B cell (primary cell): ENCODE data around the gene STARD3. TPM values are rescaled to one million over a fixed set of nuclear protein-coding genes. Genes with fewer than 3 reads are reported as not detected.

ENCODE experiments used
- ATAC-seq: fragments of 200-7000 bp; cut with Tn5 transposase; one replicate; pipeline ENCODE4 v1.10.0; 2021; ENCODE audit warnings: low read depth, mild to moderate bottlenecking, moderate number of reproducible peaks, moderate library complexity
- CTCF ChIA-PET: fragments of 350-600 bp; sonication (Branson Sonifier 250); formaldehyde crosslinking; loops from one replicate; lab custom pipeline; 2021; ENCODE audit warnings: antibody characterized with exemption, inconsistent platforms; lab: Charles Lee
- POLR2A ChIA-PET: fragments of 350-600 bp; sonication (Branson Sonifier 250); formaldehyde crosslinking; loops from one replicate; lab custom pipeline; 2021; ENCODE audit warnings: antibody characterized with exemption; lab: Charles Lee
- DNase-seq: peaks from one replicate; pipeline ENCODE4 v3.0.0; 2013
- H2AFZ ChIP-seq: 2 replicates; pipeline ENCODE4 v1.6.1; 2012; ENCODE audit warnings: mild to moderate bottlenecking, low read depth, low read length; ENCODE audit not compliant: insufficient read depth, poor library complexity, severe bottlenecking
- H3K27ac ChIP-seq, 2 donors: 1 replicate in 1 of 2; 2 replicates in 1 of 2; pipeline ENCODE4 v1.5.1; 2012 to 2013; ENCODE audit warnings: low read length in 2 of 2, mild to moderate bottlenecking in 2 of 2, moderate library complexity in 1 of 2
- H3K27me3 ChIP-seq, 4 experiments: fragments of 200-600 bp in 1 of 4; sonication (generic) in 1 of 4; replicated peaks in 1 of 4; 1 replicate in 2 of 4; 2 replicates in 2 of 4; pipeline versions ENCODE4 v1.6.1 to v1.7.0; 2013 to 2016; ENCODE audit warnings: low read length in 3 of 4, mild to moderate bottlenecking in 2 of 4, mixed read lengths in 1 of 4, moderate library complexity in 1 of 4; ENCODE audit not compliant: insufficient read depth in 4 of 4, control insufficient read depth in 3 of 4; ENCODE audit errors: control extremely low read depth in 1 of 4
- H3K36me3 ChIP-seq, 2 experiments: replicated peaks in 1 of 2; 1 replicate in 1 of 2; 2 replicates in 1 of 2; pipeline versions ENCODE4 v1.6.1 to v1.7.1; 2013; ENCODE audit warnings: low read length in 1 of 2; ENCODE audit not compliant: insufficient read depth in 2 of 2, control insufficient read depth in 1 of 2; ENCODE audit errors: control extremely low read depth in 1 of 2, extremely low read depth in 1 of 2
- H3K4me1 ChIP-seq, 2 donors: fragments of 200-600 bp in 1 of 2; sonication (generic) in 1 of 2; 1 replicate in 1 of 2; 2 replicates in 1 of 2; pipeline versions ENCODE4 v1.5.1 to v1.6.1; 2013 to 2017; ENCODE audit warnings: low read length in 2 of 2; ENCODE audit not compliant: control insufficient read depth in 2 of 2, insufficient read depth in 2 of 2
- H3K4me2 ChIP-seq: replicated peaks from 2 replicates; pipeline ENCODE3; 2012; ENCODE audit warnings: mild to moderate bottlenecking, low read depth, low read length; ENCODE audit not compliant: poor library complexity, severe bottlenecking
- H3K4me3 ChIP-seq, 5 experiments: fragments of 200-600 bp in 1 of 5; sonication (generic) in 1 of 5; 1 replicate in 3 of 5; 2 replicates in 2 of 5; pipeline versions ENCODE4 v1.5.1 to v1.7.0; 2011 to 2016; ENCODE audit warnings: low read length in 4 of 5, mild to moderate bottlenecking in 4 of 5, low read depth in 2 of 5, control low read depth in 1 of 5, moderate library complexity in 1 of 5; ENCODE audit not compliant: insufficient read depth in 1 of 5; ENCODE audit errors: control extremely low read depth in 1 of 5, extremely low read depth in 1 of 5
- H3K79me2 ChIP-seq: fragments of 200-600 bp; sonication (generic); one replicate; pipeline ENCODE4 v1.6.0; 2016; ENCODE audit warnings: low read length; ENCODE audit not compliant: control insufficient read depth, insufficient read depth
- H3K9ac ChIP-seq: fragments of 200-600 bp; sonication (generic); 2 replicates; pipeline ENCODE4 v1.6.1; 2017; ENCODE audit warnings: mild to moderate bottlenecking, low read length, moderate library complexity
- H3K9me3 ChIP-seq, 3 donors: one replicate each; pipeline versions ENCODE4 v1.6.1 to v1.7.1; 2013; ENCODE audit warnings: low read length in 2 of 3; ENCODE audit not compliant: control insufficient read depth in 2 of 3, insufficient read depth in 1 of 3; ENCODE audit errors: control extremely low read depth in 1 of 3
- H4K20me1 ChIP-seq: 2 replicates; pipeline ENCODE4 v1.6.0; 2012; ENCODE audit warnings: mild to moderate bottlenecking, low read length; ENCODE audit not compliant: insufficient read depth, control insufficient read depth, poor library complexity, severe bottlenecking
- H3K27ac Mint-ChIP-seq: one replicate; pipeline ENCODE4 v1.8.0; 2021; ENCODE audit warnings: mixed read lengths
- H3K27me3 Mint-ChIP-seq: one replicate; pipeline ENCODE4 v1.8.0; 2021; ENCODE audit warnings: mixed read lengths
- H3K4me1 Mint-ChIP-seq: one replicate; pipeline ENCODE4 v1.8.0; 2021; ENCODE audit warnings: mixed read lengths
- H3K4me3 Mint-ChIP-seq: one replicate; pipeline ENCODE4 v1.8.0; 2021; ENCODE audit warnings: mixed read lengths
- H3K9me3 Mint-ChIP-seq: one replicate; pipeline ENCODE4 v1.8.0; 2022; ENCODE audit warnings: mixed read lengths; ENCODE audit not compliant: insufficient read depth
- EZH2 ChIP-seq: IDR thresholded peaks from 2 replicates; pipeline ENCODE4 v1.6.1; 2012; ENCODE audit warnings: borderline replicate concordance, low read depth, mild to moderate bottlenecking, moderate library complexity, low read length; ENCODE audit not compliant: insufficient read depth, poor library complexity, severe bottlenecking
- WGBS: methylation state at CpG from one replicate; pipeline ENCODE4 v1.1.5; 2013; ENCODE audit warnings: missing lambda C conversion rate; ENCODE audit not compliant: insufficient coverage; 5-methylcytosine and 5-hydroxymethylcytosine counted together
- intact Hi-C: fragments of 100-400 bp; cut with micrococcal nuclease; formaldehyde crosslinking; loops from one replicate; pipeline ENCODE4 v1.10.0; 2022
- polyA plus RNA-seq: library from polyadenylated mRNA; depleted of rRNA; stranded (reverse); fragments of >200 nt; gene quantifications from 2 replicates; pipeline ENCODE4 v1.2.3, GENCODE V29; 2012
- total RNA-seq, 2 donors: library from RNA; stranded (reverse); fragments of 120-200 nt in 1 of 2; gene quantifications; 1 replicate in 1 of 2; 2 replicates in 1 of 2; pipeline versions ENCODE4 v1.2.3 to v1.2.4, GENCODE V29; 2013 to 2022
- TF ChIP-seq, protein P1 (sequence below): fragments of 200-600 bp; IDR thresholded peaks from one replicate; pipeline ENCODE4 v1.8.0; 2022; ENCODE audit warnings: antibody characterized with exemption, mild to moderate bottlenecking

The STARD3 gene
- total and polyA plus RNA-seq, 2 donors (not counting 1 experiment from before 2014, with no cell fraction given) = 93.1 to 231 TPM

GRCh38 chr17:39606434-39607056, 30.4 kb upstream of the STARD3 start:
- WGBS = 2% methylated on average over 65 of the region's 66 CpGs
- Mint-ChIP-seq H3K27me3 (peaks cover 58% of the 10 kb centered on the region), H3K9me3 (no peaks in the 10 kb centered on the region), H3K27ac (no peak overlapping the region), H3K4me1 (peaks cover 32% of the 10 kb centered on the region), H3K4me3 (peak overlapping the region; percentile 59)
- TF ChIP-seq, protein P1, sequence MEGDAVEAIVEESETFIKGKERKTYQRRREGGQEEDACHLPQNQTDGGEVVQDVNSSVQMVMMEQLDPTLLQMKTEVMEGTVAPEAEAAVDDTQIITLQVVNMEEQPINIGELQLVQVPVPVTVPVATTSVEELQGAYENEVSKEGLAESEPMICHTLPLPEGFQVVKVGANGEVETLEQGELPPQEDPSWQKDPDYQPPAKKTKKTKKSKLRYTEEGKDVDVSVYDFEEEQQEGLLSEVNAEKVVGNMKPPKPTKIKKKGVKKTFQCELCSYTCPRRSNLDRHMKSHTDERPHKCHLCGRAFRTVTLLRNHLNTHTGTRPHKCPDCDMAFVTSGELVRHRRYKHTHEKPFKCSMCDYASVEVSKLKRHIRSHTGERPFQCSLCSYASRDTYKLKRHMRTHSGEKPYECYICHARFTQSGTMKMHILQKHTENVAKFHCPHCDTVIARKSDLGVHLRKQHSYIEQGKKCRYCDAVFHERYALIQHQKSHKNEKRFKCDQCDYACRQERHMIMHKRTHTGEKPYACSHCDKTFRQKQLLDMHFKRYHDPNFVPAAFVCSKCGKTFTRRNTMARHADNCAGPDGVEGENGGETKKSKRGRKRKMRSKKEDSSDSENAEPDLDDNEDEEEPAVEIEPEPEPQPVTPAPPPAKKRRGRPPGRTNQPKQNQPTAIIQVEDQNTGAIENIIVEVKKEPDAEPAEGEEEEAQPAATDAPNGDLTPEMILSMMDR = no peak
- no peak for TF ChIP-seq EZH2
- Histone ChIP-seq H3K4me3 (peak overlapping the region in 2 of 5 experiments; percentile 5 to 8), H2AFZ (no peak overlapping the region), H3K27me3 (peaks cover 0 to 78% (median 62%) of the 10 kb centered on the region in 4 experiments), H3K79me2 (no peaks in the 10 kb centered on the region), H3K9me3 (peaks cover 0 to 41% (median 0%) of the 10 kb centered on the region in 3 donors), H3K27ac (no peak overlapping the region), H3K9ac (peak overlapping the region; percentile 22), H3K4me2 (peak overlapping the region; percentile 83), H4K20me1 (peaks cover 3% of the 10 kb centered on the region), H3K36me3 (no peaks in the 10 kb centered on the region), H3K4me1 (peaks cover 43 to 47% of the 10 kb centered on the region in 2 donors)
- ATAC-seq = peak; percentile 19
- CTCF ChIA-PET = interaction anchor here (2.5 to 4.8 kb wide), 2 partner anchors 12 to 16 kb away, joined by 6 to 30 read pairs; no protein-coding TSS in a partner anchor
- POLR2A ChIA-PET = no interaction called here
- peak; percentile 54 for DNase-seq
- intact Hi-C loops = no loop called here
